OCI-LY3 (cell line): Measurements from ENCODE around the gene NPB.

Experiments used
- EZH2phosphoT487 ChIP-seq: fragments of 200-600 bp; shearing (Covaris generic); IDR thresholded peaks from 2 replicates; pipeline ENCODE4 v1.6.1; 2018; ENCODE audit warnings: antibody characterized with exemption, mixed run types, low read depth
- TF ChIP-seq, protein P1 (sequence below): fragments of 200-600, 300-600 bp; sonication (generic); IDR thresholded peaks from 2 replicates; pipeline ENCODE4 v1.5.1; 2014; ENCODE audit warnings: antibody characterized with exemption, low read length, low read depth

DNA sequence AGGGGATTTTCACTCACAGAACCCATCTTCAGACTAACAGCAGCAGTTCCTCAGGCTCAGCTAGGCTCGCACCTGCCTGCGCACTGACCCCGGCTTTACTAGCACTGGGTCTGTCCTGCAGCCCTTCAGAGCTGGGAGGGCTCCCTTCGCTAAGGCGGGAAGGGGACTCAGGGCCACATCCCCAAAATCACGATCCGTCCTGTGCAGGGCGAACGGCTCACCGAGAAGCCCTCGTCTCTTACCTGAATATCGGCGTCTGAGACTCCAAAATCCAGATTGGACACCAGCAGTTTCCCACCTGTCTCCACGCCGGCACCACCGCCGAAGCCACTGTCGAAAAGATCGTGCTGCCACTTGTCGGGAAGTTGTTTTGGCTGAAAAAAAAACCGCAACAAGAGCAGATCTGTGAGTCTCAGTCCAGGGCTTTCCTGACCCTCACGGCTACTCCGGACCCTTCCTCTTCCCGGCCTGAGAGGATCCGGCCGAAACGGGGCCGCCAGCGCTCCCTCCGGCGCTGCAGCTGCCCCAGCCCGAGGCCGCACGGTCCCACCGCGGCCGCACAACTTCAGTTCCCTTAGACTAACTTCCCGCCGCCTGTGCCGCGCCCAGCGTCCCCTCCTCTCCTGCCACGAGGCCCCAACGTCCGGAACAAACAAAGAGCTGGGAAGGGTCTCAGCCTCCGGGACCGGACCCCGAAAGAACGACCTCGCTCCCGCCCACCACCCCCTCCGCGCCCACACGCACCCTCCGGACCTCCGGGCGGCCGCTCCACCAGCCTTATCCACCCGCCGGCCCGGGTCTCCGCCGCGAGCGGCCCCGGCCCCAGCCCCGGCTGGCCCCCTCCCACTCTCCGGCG, 11.4 kb upstream of the NPB start:
- TF ChIP-seq, protein P1, sequence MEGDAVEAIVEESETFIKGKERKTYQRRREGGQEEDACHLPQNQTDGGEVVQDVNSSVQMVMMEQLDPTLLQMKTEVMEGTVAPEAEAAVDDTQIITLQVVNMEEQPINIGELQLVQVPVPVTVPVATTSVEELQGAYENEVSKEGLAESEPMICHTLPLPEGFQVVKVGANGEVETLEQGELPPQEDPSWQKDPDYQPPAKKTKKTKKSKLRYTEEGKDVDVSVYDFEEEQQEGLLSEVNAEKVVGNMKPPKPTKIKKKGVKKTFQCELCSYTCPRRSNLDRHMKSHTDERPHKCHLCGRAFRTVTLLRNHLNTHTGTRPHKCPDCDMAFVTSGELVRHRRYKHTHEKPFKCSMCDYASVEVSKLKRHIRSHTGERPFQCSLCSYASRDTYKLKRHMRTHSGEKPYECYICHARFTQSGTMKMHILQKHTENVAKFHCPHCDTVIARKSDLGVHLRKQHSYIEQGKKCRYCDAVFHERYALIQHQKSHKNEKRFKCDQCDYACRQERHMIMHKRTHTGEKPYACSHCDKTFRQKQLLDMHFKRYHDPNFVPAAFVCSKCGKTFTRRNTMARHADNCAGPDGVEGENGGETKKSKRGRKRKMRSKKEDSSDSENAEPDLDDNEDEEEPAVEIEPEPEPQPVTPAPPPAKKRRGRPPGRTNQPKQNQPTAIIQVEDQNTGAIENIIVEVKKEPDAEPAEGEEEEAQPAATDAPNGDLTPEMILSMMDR = no peak
- TF ChIP-seq EZH2phosphoT487 = no peak
